COLO668 (cell line): ENCODE results near the gene TEX261.
"Not testable (repeated sequence)": the region's sequence is repeated elsewhere in the genome, so short reads cannot be mapped to it uniquely, and the experiment has no call there.

Experiments
- DNase-seq: peaks from one replicate; lab custom pipeline; 2025; ENCODE audit not compliant: unreplicated experiment; lab: John Stamatoyannopoulos, UW

The TEX261 gene

GRCh38 chr2:71000780-71001591 lies 6.3 kb upstream of the TEX261 start:
- peak; percentile 76 for DNase-seq

- not testable (repeated sequence) for DNase-seq
These were observed 5.3 kb upstream of the TEX261 start for GRCh38 chr2:70999931-71000330.

GRCh38 chr2:70999362-70999761 lies 4.7 kb upstream of the TEX261 start:
- no peak for DNase-seq

- not testable (repeated sequence) for DNase-seq
These were observed 4.2 kb upstream of the TEX261 start for GRCh38 chr2:70998885-70999284.

GRCh38 chr2:70995426-70995729 lies 705 bp upstream of the TEX261 start:
- DNase-seq = peak; percentile 65

- DNase-seq = peak; percentile 35
These were observed 519 bp downstream of the TEX261 start for GRCh38 chr2:70994009-70994698.

- no peak for DNase-seq
These were observed 1.5 kb downstream of the TEX261 start for GRCh38 chr2:70992945-70993853.

- DNase-seq = no peak
These were observed 2.9 kb downstream of the TEX261 start for GRCh38 chr2:70991742-70992141.

GRCh38 chr2:70991142-70991541 lies 3.5 kb downstream of the TEX261 start:
- DNase-seq = no peak

- DNase-seq = no peak
These were observed 4.5 kb downstream of the TEX261 start for GRCh38 chr2:70990216-70990615.

GRCh38 chr2:70988726-70989648 lies 5.7 kb downstream of the TEX261 start:
- no peak for DNase-seq

GRCh38 chr2:70988151-70988550 lies 6.5 kb downstream of the TEX261 start:
- no peak for DNase-seq

GRCh38 chr2:70987386-70987785 lies 7.3 kb downstream of the TEX261 start:
- DNase-seq = no peak

- DNase-seq = no peak
These were observed 8.0 kb downstream of the TEX261 start for GRCh38 chr2:70986499-70987189.

GRCh38 chr2:70985956-70986355 lies 8.7 kb downstream of the TEX261 start:
- no peak for DNase-seq

GRCh38 chr2:70985283-70985688 lies 9.4 kb downstream of the TEX261 start:
- no peak for DNase-seq

GRCh38 chr2:70984576-70985282 lies 9.9 kb downstream of the TEX261 start:
- DNase-seq = peak; percentile 60

- DNase-seq = no peak
These were observed 10.5 kb downstream of the TEX261 start for GRCh38 chr2:70984228-70984575.

- no peak for DNase-seq
These were observed 11.0 kb downstream of the TEX261 start for GRCh38 chr2:70983506-70984227.
